ENCODE measurements around the gene BIRC2.

Gene BIRC2

DNA sequence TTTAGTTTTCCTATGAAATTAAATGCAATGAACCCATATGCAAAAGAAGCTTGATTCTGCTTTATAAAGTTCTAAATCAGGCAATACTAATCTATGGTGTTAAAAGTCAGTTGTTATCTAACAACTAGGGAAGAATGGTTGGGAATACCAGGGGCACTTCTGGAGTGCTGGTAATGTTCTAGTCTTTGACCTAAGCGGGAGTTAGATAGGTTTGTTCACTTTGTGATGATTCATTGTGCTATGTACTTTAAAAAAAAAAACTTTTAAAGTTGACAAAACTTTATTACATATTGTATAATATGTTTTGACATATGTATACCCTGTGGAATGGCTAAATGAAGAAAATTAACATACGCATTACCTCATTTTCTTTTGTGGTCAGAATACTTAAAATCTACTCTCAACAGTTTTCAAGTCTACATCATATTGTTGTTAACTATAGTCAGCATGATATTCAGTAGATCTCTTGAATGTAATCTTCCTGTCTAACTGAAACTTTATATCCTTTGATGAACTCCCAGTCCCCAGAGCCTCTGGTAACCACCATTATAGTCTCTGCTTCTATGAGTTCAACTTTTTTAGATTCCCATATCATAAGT lies 39.2 kb downstream of the BIRC2 start:
- ChIA-PET CTCF (interaction anchor here (2.2 kb wide), 1 partner anchor 19 kb away, joined by 11 read pairs; no protein-coding TSS in a partner anchor), POLR2A (no interaction called here)
- TF ChIP-seq, protein P1, sequence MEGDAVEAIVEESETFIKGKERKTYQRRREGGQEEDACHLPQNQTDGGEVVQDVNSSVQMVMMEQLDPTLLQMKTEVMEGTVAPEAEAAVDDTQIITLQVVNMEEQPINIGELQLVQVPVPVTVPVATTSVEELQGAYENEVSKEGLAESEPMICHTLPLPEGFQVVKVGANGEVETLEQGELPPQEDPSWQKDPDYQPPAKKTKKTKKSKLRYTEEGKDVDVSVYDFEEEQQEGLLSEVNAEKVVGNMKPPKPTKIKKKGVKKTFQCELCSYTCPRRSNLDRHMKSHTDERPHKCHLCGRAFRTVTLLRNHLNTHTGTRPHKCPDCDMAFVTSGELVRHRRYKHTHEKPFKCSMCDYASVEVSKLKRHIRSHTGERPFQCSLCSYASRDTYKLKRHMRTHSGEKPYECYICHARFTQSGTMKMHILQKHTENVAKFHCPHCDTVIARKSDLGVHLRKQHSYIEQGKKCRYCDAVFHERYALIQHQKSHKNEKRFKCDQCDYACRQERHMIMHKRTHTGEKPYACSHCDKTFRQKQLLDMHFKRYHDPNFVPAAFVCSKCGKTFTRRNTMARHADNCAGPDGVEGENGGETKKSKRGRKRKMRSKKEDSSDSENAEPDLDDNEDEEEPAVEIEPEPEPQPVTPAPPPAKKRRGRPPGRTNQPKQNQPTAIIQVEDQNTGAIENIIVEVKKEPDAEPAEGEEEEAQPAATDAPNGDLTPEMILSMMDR (IDR thresholded peaks at IDR 0.05; ENCODE audit: control extremely low read depth, extremely low read depth, low read depth, missing control alignments) = no peak
- DNase-seq (ENCODE audit: extremely low spot score) = no peak

DNA sequence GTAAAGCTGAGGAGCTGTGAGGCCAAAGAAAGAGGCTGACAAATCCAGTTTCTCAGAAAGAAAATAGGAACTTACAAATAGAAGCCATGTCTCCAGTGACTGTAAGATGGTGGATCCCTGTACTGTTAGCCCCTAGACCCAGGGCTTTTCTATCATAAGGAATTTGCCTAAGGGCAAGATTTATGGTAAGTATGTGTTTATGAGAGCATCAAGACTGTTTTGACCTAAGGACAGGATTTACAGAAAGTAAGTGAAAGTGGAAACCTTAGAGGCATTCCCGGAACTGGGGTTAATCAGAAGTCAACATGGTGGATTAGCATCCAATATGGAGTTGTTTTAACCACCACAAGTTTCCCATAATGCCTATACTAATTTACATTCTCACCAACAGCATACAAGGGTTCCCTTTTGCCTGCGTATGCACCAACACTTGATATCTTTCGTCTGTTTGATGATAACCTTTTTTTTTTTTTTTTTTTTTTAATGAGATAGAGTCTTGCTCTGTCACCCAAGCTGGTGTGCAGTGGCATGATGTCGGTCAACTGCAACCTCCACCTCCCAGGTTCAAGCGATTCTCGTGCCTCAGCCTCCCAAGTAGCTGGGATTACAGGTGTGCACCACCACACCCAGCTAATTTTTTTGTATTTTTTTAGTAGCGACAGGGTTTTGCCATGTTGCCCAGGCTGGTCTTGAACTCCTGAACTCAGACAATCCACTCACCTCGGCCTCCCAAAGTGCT lies 40.2 kb downstream of the BIRC2 start:
- TF ChIP-seq, protein P1 (IDR thresholded peaks at IDR 0.05; ENCODE audit: control extremely low read depth, extremely low read depth, low read depth, missing control alignments) = no peak
- DNase-seq (ENCODE audit: extremely low spot score) = no peak
- ChIA-PET POLR2A (no interaction called here), CTCF (interaction anchor here (0.8 kb wide), 1 partner anchor 226 kb away, joined by 4 read pairs; no protein-coding TSS in a partner anchor)

DNA sequence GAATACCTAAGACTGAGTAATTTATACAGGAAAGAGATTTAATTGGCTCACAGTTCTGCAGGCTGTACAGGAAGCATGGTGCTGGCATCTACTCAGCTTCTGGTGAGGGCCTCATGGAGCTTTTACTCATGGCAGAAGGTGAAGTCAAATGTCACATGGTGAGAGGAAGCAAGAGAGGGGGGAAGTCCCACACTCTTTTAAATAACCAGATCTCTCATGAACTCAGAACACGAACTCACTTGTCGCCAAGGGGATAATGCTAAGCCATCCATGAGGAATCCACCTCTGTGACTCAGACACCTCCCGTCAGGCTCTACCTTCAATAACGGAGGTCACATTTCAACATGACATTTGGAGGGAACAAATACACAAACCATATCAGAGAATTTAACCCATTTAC lies 42.2 kb downstream of the BIRC2 start:
- no peak for DNase-seq (ENCODE audit: extremely low spot score)
- TF ChIP-seq, protein P1 (IDR thresholded peaks at IDR 0.05; ENCODE audit: control extremely low read depth, extremely low read depth, low read depth, missing control alignments) = no peak
- ChIA-PET POLR2A (interaction anchor here (1.3 kb wide), 1 partner anchor 225 kb away, joined by 3 read pairs; no protein-coding TSS in a partner anchor), CTCF (interaction anchor here (1.1 to 7.1 kb wide), 12 partner anchors 8 to 277 kb away, joined by 3 to 168 read pairs (median 12); no protein-coding TSS in a partner anchor)

DNA sequence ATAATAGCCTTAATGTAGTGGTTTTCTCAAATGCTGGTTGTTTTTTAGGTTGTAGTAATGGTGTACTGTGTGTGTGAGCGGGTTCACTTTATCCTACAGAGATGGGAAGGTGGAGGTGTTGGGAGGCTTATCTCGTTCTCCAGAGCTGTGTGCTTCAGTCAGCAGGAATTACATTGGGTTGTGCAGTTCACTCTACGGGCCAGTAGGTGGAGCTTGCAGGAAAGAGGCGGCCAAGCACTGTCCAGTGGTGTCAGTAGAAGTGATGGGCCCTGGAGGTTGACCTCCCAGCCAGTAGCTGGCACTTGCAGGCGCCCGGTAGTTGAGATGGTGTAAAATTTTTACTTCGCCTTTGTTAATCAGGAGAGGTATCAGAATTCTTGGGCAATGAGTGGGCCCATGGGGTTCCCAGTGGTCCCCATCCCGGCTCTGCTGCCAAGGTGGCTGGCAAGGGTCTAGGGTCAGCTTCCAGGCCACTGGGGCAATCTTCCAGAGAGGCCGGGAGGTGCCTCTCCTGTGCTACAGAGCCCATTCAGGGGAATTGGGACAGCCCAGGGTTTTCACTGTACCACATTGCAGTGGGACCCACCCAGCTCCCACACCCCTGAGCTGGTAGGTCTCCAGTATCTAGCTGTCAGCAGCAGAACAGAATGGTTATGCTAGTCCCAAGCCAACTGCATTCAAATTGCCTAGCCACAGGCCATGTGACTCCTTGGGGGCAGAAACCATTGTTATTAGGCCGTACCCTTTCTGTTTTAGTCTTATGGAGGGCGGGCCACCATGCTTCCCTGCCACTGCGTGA lies 43.9 kb downstream of the BIRC2 start:
- TF ChIP-seq, protein P1 (IDR thresholded peaks at IDR 0.05; ENCODE audit: control extremely low read depth, extremely low read depth, low read depth, missing control alignments) = peak; percentile 92
- CTCF ChIA-PET = interaction anchor here (0.7 to 7.1 kb wide), 68 partner anchors 10 to 276 kb away, joined by 3 to 168 read pairs (median 5); partner anchors contain the start of gene TMEM123
- DNase-seq (ENCODE audit: extremely low spot score) = peak; percentile 63
- POLR2A ChIA-PET = interaction anchor here (1.2 to 1.3 kb wide), 2 partner anchors 16 to 56 kb away, joined by 3 read pairs; no protein-coding TSS in a partner anchor

DNA sequence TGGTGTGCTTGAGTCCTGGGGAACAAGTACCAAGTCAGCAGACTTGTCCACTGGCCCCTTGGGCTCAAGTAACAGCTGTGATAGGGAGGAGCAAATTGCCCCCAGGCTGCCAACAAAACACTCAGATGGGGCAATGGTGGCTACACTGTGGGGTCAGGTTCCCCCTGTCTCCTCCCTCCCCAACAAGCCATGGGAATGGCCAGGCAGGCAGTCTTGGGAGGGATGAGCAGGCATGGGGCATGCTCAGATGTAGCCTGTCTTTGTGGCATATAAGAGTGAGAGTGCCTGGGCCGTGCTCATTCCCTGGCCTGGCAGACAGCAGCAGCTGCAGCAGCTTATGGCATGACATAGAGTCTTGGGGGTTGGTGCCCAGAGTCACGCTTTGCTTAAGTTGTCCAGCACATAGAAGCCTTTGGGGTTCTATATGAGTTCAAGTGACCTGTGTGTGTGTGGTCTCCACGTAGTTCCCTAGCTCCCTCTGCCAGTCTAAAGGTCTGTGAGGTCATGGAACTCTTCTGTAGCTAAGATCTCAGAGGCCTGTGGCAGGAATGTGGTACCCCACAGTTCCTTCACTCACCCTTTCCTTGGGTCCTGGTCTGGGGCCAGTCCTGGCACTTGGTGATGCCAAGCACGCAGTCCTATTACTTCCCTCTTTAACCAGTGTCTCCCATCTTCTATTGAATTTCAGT lies 44.7 kb downstream of the BIRC2 start:
- DNase-seq (ENCODE audit: extremely low spot score) = no peak
- ChIA-PET POLR2A (interaction anchor here (0.7 kb wide), 1 partner anchor 432 kb away, joined by 5 read pairs; no protein-coding TSS in a partner anchor), CTCF (interaction anchor here (0.7 to 7.1 kb wide), 37 partner anchors 11 to 275 kb away, joined by 3 to 168 read pairs (median 7); partner anchors contain the start of gene TMEM123)
- TF ChIP-seq, protein P1 (IDR thresholded peaks at IDR 0.05; ENCODE audit: control extremely low read depth, extremely low read depth, low read depth, missing control alignments) = no peak

All from GM10248 (cell line).